Right lobe of liver (tissue), 6 donors: ENCODE measurements around the gene FGFR4. TPM values are rescaled to one million over a fixed set of nuclear protein-coding genes. Genes with fewer than 3 reads are reported as not detected.

Source experiments
- ATAC-seq, 4 donors: fragments of 200-7000 bp; cut with Tn5 transposase; one replicate each; pipeline ENCODE4 v1.9.1; 2020; ENCODE audit warnings: mild to moderate bottlenecking in 4 of 4, moderate library complexity in 4 of 4
- DNase-seq, 3 donors: peaks; one replicate each; pipeline ENCODE4 v3.0.0-alpha.2; 2020
- H3K27ac ChIP-seq, 3 donors: fragments of 200-600 bp; one replicate each; pipeline ENCODE4 v1.8.0; 2022
- H3K27me3 ChIP-seq, 2 donors: fragments of 200-600 bp; one replicate each; pipeline ENCODE4 v1.8.0; 2022
- H3K36me3 ChIP-seq, 4 donors: fragments of 200-600 bp; sonication (generic) in 1 of 4; one replicate each; pipeline versions ENCODE4 v1.5.1 to v1.8.0; 2017 to 2022; ENCODE audit warnings: control low read depth in 1 of 4
- H3K4me1 ChIP-seq, 4 donors: fragments of 200-600 bp; sonication (generic) in 1 of 4; one replicate each; pipeline versions ENCODE4 v1.5.1 to v1.8.0; 2017 to 2022; ENCODE audit warnings: control low read depth in 1 of 4
- H3K4me3 ChIP-seq, 3 donors: fragments of 200-600 bp; one replicate each; pipeline ENCODE4 v1.8.0; 2022
- H3K9me3 ChIP-seq, 4 donors: fragments of 200-600 bp; sonication (generic) in 1 of 4; one replicate each; pipeline versions ENCODE4 v1.5.1 to v1.8.0; 2017 to 2022; ENCODE audit warnings: control low read depth in 1 of 4
- POLR2A ChIP-seq: fragments of 450-650 bp; IDR thresholded peaks from one replicate; pipeline ENCODE4 v1.6.1; 2017; ENCODE audit warnings: antibody characterized with exemption, mild to moderate bottlenecking
- WGBS: methylation state at CpG from one replicate; pipeline ENCODE4 v1.1.6; 2018; ENCODE audit warnings: low coverage, low lambda C conversion rate; ENCODE audit not compliant: insufficient coverage; ENCODE audit errors: missing lambda C conversion rate; 5-methylcytosine and 5-hydroxymethylcytosine counted together
- intact Hi-C, 2 donors: fragments of 100-400 bp; cut with DNase I; formaldehyde crosslinking; loops; one replicate each; pipeline versions ENCODE4 v1.11.2 to v1.14.1; 2022
- total RNA-seq, 6 experiments: library from RNA; depleted of rRNA in 2 of 6; stranded (reverse); fragments of >200 nt in 2 of 6; fragmentation: NEBNext Ultra II Directional in 3 of 6; extraction: Animal tissue kit (Norgen Biotek cat#: 25700) in 3 of 6; gene quantifications; one replicate each; pipeline versions ENCODE4 v1.1.0 to v1.2.4, GENCODE V29; 2016 to 2023
- TF ChIP-seq, protein P1 (sequence below), 4 donors: fragments of 200-600 bp in 3 of 4; fragments of 450-650 bp in 1 of 4; IDR thresholded peaks; one replicate each; pipeline versions ENCODE4 v1.5.1 to v1.8.0; 2016 to 2022; ENCODE audit warnings: antibody characterized with exemption in 4 of 4, mild to moderate bottlenecking in 2 of 4
- donor health status: DM: no; HTN: yes; CAD: no.
- donor health status: DM: no; HTN: no; CAD: no.
- donor health status: DM: no; HTN: no; CAD: no.
- donor health status: DM: no; HTN: yes; CAD: no.
- donor health status: DM: no; HTN: yes; CAD: no.

The FGFR4 gene
- total RNA-seq, 6 experiments from 2014 or later, result 38.9 to 73.3 (median 55.1) TPM

DNA sequence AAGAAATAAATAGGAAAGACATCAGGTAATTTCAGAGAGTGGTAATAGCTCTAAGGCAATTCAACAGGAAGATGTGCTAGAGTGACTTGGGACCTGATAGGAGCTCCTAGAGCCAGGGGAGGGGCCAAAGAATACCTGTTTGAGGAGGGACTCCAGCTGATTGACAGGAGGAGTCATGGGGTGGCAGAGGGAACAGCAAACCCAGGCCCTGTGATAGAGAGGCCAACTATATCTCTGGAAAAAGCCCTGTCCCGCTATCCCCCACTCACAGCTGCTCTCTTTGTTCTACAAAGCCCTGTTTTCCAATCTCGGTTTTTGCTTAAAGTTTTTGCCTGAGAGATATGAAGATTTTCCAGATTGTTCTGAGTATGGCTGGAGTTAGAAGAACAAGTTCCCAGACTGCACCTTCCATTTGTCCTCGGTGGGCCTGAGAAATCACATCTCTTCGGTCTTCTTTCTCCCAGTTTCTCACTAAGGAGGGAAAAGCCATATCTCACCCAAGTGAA, 37.8 kb downstream of the FGFR4 start:
- TF ChIP-seq, protein P1, sequence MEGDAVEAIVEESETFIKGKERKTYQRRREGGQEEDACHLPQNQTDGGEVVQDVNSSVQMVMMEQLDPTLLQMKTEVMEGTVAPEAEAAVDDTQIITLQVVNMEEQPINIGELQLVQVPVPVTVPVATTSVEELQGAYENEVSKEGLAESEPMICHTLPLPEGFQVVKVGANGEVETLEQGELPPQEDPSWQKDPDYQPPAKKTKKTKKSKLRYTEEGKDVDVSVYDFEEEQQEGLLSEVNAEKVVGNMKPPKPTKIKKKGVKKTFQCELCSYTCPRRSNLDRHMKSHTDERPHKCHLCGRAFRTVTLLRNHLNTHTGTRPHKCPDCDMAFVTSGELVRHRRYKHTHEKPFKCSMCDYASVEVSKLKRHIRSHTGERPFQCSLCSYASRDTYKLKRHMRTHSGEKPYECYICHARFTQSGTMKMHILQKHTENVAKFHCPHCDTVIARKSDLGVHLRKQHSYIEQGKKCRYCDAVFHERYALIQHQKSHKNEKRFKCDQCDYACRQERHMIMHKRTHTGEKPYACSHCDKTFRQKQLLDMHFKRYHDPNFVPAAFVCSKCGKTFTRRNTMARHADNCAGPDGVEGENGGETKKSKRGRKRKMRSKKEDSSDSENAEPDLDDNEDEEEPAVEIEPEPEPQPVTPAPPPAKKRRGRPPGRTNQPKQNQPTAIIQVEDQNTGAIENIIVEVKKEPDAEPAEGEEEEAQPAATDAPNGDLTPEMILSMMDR (IDR thresholded peaks at IDR 0.05), result no peak
- TF ChIP-seq POLR2A, result no peak
- WGBS, result 94% methylated on average over 4 of the region's 4 CpGs
- DNase-seq, result no peak
- H3K36me3 ChIP-seq, result no peaks in the 10 kb centered on the region
- ATAC-seq, result no peak
- intact Hi-C loops, result loop anchor here in 1 of 2 donors (10.0 kb wide), 1 partner anchor 120 kb away; no protein-coding TSS in a partner anchor
- H3K9me3 ChIP-seq, result no peaks in the 10 kb centered on the region
- no peaks in the 10 kb centered on the region for H3K4me1 ChIP-seq
- no peak overlapping the region for H3K4me3 ChIP-seq
- H3K27ac ChIP-seq, result no peak overlapping the region
- no peaks in the 10 kb centered on the region for H3K27me3 ChIP-seq

DNA sequence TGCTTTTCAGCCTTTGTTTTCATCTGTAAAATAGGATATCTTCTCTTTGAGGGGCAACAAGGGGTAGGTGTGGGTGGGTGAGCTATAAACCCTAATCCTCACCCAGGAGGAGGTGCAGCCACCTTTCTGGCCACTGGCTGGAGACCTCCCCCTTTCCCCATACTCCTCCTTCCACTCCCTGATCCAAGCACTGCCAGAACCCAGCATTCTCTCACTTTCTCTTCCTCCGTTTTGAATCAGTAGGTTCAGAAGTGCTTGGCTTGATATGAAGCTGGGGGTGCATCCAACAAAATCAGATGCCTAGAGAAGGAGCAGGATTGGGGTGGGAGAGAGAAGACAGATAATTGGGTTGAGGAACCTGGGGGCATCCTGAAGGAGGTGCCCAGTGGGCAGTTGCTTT, 40.1 kb downstream of the FGFR4 start:
- WGBS, result 70% methylated on average over 1 of the region's 1 CpG
- DNase-seq (no peak), ATAC-seq (no peak)
- Histone ChIP-seq H3K4me1 (no peaks in the 10 kb centered on the region), H3K27ac (no peak overlapping the region), H3K9me3 (no peaks in the 10 kb centered on the region), H3K4me3 (no peak overlapping the region), H3K36me3 (no peaks in the 10 kb centered on the region), H3K27me3 (no peaks in the 10 kb centered on the region)
- intact Hi-C loops, result loop anchor here in 1 of 2 donors (10.0 kb wide), 1 partner anchor 118 kb away; no protein-coding TSS in a partner anchor
- TF ChIP-seq POLR2A, result no peak
- TF ChIP-seq, protein P1 (IDR thresholded peaks at IDR 0.05), result no peak

DNA sequence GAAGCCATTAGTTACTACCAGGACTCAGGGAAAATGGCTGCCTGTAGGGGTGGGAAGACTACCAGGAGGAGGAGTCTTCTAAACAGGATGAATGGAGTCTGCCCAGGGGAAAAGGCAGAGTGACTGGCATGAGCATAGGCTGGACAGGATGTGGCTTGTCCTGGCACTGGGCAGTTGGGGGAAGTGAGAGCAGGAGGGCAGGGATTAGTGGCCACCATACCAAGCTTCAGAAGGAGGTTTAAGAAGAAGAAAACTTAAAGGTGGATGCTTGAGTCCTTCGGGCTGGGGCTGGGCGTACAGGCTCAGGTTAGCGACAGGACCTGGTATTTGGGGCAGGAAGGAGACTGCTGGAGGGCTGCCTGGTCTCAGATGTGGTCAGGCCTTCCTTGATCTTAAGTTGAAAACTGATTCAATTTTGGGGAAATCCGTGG, 41.9 kb downstream of the FGFR4 start:
- Histone ChIP-seq H3K9me3 (no peaks in the 10 kb centered on the region), H3K27me3 (no peaks in the 10 kb centered on the region), H3K4me3 (no peak overlapping the region), H3K4me1 (no peaks in the 10 kb centered on the region), H3K27ac (no peak overlapping the region), H3K36me3 (no peaks in the 10 kb centered on the region)
- 29% methylated on average over 2 of the region's 4 CpGs for WGBS
- intact Hi-C loops, result loop anchor here in 1 of 2 donors (10.0 kb wide), 1 partner anchor 116 kb away; no protein-coding TSS in a partner anchor
- TF ChIP-seq POLR2A, result no peak
- TF ChIP-seq, protein P1 (IDR thresholded peaks at IDR 0.05), result no peak
- ATAC-seq, result no peak
- no peak for DNase-seq

DNA sequence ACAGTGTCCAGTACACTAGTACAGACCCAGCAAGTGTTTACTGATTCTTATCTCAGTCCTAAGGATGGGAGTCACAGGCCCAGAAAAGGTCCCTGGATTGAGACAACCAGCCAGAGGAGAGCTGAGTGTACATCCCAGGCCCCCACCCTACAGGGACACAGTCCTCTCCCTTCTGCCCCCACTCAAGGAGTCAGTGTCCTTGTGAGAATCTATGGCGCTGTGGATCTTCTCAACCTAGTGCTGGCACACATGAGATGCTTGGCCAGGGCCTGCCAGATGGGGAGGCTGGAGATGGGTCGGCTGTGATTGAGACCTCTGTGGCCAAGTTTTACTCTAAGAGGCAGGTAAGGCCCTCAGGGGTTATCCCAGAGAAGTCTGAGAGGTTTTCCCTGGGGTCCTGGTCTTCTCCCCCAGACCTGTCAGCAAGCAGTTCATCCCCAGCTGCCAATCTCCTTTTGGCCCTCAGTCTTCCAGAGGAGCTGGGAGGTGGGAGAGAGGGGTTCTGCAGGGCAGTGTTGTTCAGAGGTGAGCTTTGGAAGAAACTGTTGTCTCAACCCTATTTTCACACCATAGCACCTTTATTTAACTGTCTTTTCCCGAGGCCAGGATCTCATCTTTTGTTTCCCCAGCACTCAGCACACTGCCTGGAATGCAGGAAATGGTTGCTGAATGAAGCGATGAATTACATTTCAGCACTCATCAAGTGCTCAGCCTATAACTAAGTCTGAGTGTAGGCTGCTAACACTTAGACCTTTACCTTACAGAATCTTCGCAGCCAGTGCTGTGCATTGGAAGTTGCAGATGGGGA, 43.7 kb downstream of the FGFR4 start:
- Histone ChIP-seq H3K27me3 (no peaks in the 10 kb centered on the region), H3K9me3 (no peaks in the 10 kb centered on the region), H3K4me3 (no peak overlapping the region), H3K36me3 (peaks cover 0 to 3% (median 0%) of the 10 kb centered on the region in 4 donors), H3K27ac (no peak overlapping the region), H3K4me1 (peaks cover 0 to 9% (median 4%) of the 10 kb centered on the region in 4 donors)
- WGBS, result 69% methylated on average over 3 of the region's 5 CpGs
- no peak for ATAC-seq
- intact Hi-C loops, result no loop called here
- no peak for DNase-seq
- TF ChIP-seq, protein P1 (IDR thresholded peaks at IDR 0.05), result no peak
- TF ChIP-seq POLR2A, result no peak
